ENCODE results near the gene GOLGA8B.
"Not testable (repeated sequence)": the region's sequence is repeated elsewhere in the genome, so short reads cannot be mapped to it uniquely, and the experiment has no call there.

- not testable (repeated sequence) for TF ChIP-seq CTCF (IDR thresholded peaks at IDR 0.05; ENCODE audit: insufficient read depth, low read length, poor library complexity, severe bottlenecking); EZH2phosphoT487 (conservative IDR thresholded peaks at IDR 0.05; ENCODE audit: low read length)
These were observed 23.7 kb downstream of the GOLGA8B start for GRCh38 chr15:34559764-34560163.
